A673 (cell line): Measurements from ENCODE around the gene CDH9.

Experiments used
- CTCF ChIP-seq: fragments of 300-800, 200-600 bp; sonication (generic); conservative IDR thresholded peaks from 2 replicates; pipeline ENCODE4 v1.5.1; 2017; ENCODE audit warnings: low read depth, mild to moderate bottlenecking, antibody characterized with exemption, low read length, moderate library complexity, mixed read lengths
- EZH2 ChIP-seq: fragments of 200-600 bp; sonication (generic); IDR thresholded peaks from 2 replicates; pipeline ENCODE4 v1.6.1; 2017; ENCODE audit warnings: borderline replicate concordance, low read depth, mild to moderate bottlenecking, mixed read lengths, antibody characterized with exemption, low read length; ENCODE audit not compliant: poor library complexity, severe bottlenecking

- TF ChIP-seq CTCF (no peak), EZH2 (no peak)
Observed at GRCh38 chr5:26889815-26890214, 148.6 kb downstream of the CDH9 start.
